HG03571 (cell line): Measurements from ENCODE around the gene HCN3.

Source experiments
- ATAC-seq: cut with Tn5 transposase; IDR thresholded peaks from one replicate; pipeline ENCODE4 v1.9.1; 2021; ENCODE audit not compliant: unreplicated experiment

HCN3 gene

DNA sequence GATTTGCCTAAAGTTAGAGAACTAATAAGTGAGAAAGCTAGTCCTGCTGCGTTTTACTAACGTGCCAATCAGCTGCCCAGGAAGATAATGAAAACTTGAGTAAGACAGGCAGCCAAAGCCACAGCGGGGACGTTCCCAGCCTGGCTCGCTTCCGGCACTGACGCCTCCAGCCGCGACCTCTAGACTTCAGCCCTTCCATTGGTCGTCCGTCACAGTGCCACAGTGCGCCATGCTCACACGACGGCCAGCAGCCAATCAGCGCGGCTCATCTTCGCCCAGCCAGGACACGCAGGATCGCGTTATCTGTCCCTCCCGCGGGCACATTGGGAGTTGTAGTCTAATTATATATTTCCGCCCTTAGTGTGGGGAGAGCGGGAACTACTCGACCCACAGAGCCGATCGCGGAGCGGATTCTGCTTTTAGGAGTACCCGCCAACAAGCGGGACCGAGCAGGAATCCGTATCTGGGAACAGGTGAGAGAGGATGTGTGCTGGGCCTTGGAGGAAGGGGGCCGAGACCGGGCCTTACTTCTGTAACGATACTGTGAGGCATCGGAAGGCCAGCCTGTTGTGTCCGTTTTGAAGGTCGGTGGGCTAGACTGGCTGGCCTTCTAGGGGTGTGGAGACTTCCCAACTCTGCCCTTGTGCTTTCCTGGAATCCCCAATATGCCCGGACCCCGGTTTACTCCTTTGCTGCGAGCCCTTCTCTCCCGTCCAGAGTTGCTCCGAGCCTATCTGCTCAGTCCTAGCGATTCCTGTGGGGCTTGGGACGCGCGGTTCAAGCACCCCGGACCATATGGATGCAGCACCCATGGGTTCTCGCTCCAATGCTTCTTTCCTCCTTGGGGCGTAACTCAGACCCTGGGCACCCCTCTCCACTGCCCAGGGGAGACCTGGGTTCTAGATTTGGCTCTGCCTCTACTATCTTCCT is 31.5 kb downstream of the HCN3 start, which contains the start of gene FDPS:
Gene FDPS (plus strand): TSS at position 374 of the 930 bp plus-strand sequence. CDS start 924 bp downstream, outside the sequence.
- peak; percentile 85 for ATAC-seq

DNA sequence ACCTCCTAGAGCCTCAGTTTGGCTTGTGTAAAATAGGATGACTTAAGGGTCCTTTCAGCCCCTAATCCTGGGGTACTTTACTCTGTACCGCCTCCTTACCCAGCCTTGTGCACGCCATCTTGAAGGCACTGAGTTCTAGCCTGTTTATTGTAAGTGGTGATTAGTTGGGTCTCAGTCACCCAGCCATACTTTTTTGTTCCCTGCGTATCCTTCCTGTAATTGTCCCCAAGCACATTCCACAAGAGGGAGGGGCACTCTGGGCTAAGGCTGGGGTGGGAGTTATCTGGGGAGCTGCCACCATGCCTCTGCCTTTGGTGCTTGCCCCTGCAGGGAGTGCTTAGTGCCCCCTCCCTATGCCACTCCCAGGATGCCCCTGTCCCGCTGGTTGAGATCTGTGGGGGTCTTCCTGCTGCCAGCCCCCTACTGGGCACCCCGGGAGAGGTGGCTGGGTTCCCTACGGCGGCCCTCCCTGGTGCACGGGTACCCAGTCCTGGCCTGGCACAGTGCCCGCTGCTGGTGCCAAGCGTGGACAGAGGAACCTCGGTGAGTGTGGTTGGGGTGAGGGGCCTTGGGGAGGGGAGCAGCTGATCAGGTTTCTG is 32.3 kb downstream of the HCN3 start:
- no peak for ATAC-seq

DNA sequence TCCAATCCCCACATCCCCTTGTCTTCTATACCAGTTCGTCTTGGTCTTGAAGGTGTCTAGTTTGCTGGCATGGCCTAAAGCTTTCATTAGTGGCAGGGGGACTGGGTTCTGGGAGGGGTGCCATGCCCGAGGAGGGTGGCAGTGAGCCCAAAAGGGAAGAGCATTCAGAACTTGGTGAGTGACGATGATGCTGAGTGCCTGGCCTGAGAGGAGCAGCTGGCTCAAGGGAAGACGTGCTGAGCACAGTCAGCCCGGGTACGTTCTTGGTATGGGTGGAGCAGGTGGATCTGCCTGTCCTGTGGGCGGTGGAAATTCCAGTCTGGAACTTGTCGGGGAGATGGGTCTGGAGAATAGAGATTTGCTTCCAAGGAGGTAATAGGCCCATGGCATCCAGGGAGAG is 36.0 kb downstream of the HCN3 start:
- no peak for ATAC-seq

DNA sequence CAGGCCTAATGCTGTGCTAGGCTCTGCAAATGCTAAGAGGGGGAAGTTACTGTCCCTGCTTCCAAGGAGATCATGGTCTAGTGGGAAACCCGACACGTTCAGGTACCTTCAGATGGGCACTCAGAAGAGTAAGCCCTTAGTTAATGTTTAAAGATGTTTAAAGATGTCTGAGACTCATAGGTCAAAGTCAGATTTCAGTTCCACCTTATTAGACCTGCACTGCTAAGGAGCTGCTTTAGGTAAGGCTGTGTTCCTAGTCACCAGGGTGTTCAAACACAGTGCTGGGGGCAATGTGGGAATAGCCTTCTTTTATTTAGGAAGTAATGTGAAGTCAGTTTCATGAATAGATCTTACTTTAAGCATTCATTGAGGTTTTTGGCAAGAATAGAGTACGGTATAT is 39.7 kb downstream of the HCN3 start:
- no peak for ATAC-seq

DNA sequence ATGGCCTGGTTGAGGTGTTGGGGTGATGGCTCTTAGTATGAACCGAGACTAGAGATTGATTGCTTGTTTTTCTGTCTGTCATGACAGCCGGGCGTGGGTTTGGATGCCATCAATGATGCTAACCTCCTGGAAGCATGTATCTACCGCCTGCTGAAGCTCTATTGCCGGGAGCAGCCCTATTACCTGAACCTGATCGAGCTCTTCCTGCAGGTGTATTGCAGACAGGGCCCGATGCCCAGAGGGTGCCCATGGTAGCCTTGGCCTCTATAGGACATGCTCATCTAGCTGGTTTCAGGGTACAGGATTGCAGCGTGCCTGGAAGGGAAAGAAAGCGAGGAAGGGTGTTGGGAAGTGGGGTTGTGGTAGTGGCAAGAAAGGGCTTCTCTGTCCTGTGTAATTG is 40.8 kb downstream of the HCN3 start:
- ATAC-seq = no peak

DNA sequence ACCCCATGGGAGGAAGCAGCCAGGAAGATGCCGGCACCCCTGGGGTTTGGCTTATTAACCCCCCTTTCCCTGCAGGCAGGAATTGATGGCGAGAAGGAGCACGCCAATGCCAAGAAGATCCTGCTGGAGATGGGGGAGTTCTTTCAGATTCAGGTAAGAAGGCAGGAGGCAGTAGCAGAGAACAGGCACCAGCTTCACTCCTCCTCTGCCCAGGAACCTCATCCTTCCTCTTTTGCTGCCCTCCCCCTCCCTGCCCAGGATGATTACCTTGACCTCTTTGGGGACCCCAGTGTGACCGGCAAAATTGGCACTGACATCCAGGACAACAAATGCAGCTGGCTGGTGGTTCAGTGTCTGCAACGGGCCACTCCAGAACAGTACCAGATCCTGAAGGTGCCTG is 42.3 kb downstream of the HCN3 start:
- ATAC-seq = no peak

DNA sequence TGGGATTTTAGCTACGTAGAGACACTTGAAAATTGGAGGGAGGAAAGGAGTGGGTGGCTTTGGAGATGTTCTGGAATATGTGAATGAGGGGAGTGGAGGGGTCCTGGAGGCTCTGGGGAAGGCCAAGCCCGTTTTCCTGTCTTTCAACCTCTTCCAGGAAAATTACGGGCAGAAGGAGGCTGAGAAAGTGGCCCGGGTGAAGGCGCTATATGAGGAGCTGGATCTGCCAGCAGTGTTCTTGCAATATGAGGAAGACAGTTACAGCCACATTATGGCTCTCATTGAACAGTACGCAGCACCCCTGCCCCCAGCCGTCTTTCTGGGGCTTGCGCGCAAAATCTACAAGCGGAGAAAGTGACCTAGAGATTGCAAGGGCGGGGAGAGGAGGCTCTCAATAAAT is 43.0 kb downstream of the HCN3 start:
- no peak for ATAC-seq

DNA sequence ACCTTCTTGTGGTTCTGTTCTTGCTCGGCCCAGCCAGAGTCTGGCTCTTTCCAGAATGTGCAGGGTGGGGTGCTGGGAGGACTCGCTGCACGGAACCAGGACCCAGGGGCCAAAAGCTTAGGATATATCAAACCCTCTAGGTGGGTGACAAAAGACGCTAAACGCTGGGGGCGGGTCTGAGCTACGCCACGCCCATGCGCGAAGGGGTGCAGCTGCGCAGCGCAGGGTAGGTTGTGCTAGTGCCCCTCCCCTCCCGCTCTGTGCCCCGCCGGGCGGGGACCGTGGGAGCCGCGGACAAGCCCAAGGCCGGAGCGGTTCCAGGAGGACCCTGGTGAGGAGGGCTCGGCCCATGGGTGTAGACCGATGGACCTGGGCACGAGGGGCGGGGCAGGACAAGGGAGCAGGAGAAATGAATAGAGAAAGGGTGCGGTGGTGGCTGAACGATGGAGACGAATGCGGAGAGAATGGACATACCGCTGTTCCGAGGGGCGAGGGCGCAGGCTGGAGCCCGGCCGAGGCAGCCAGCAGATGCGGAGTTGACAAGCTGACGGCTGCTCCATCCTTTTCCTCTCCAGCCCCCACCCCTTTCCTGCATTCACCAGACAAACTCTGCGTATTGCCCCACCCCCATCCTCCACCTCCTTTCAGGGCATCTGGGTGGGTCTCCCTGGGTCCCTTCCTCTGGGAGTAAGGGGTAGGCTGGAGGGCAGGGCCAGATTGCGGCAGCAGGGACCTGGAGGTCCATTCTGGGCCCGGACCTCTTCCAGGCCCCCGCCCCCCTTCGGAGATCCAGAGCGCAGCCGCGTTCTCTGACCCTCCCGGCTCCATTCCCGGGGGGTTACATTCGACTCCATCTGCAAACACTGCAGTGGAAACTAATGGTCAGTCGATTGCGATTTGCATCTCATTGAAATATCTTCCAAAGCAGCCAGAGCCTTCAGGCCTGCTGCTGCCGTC is 43.7 kb downstream of the HCN3 start, which contains the start of gene RUSC1:
Gene RUSC1 (plus strand): TSS at position 234 of the 957 bp plus-strand sequence. CDS start 880 bp downstream, outside the sequence.
- ATAC-seq = no peak

DNA sequence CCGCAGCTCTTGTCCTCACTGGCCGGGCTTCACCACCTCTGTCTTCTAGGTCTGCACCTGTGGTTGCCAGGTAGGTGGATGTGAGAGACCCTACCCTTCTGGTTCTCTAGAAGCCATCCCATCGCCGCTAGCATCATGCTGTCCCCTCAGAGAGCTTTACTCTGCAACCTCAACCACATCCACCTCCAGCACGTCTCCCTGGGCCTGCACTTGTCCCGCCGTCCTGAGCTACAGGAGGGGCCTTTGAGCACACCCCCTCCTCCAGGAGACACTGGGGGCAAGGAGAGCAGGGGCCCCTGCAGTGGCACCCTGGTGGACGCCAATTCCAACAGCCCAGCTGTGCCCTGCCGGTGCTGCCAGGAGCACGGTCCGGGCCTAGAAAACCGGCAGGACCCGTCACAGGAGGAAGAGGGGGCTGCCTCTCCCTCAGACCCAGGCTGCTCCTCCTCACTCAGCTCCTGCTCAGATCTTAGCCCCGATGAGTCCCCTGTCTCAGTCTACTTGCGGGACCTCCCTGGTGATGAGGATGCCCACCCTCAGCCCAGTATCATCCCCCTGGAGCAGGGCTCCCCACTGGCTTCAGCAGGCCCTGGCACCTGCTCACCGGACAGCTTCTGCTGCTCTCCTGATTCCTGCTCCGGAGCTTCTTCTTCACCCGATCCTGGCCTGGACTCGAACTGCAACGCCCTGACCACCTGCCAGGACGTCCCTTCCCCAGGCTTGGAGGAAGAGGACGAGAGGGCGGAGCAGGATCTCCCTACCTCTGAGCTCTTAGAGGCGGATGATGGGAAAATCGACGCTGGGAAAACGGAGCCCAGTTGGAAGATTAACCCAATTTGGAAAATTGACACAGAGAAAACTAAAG is 44.6 kb downstream of the HCN3 start:
- no peak for ATAC-seq

DNA sequence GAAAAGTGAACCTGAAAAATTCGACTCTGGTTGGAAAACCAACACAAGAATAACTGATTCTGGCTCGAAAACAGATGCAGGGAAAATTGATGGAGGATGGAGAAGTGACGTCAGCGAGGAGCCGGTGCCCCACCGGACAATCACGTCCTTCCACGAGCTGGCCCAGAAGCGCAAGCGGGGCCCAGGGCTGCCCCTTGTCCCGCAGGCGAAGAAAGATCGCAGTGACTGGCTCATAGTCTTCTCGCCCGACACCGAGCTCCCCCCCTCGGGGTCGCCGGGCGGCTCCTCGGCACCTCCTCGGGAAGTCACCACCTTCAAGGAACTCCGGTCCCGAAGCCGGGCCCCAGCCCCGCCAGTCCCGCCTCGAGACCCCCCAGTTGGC is 45.3 kb downstream of the HCN3 start:
- no peak for ATAC-seq

DNA sequence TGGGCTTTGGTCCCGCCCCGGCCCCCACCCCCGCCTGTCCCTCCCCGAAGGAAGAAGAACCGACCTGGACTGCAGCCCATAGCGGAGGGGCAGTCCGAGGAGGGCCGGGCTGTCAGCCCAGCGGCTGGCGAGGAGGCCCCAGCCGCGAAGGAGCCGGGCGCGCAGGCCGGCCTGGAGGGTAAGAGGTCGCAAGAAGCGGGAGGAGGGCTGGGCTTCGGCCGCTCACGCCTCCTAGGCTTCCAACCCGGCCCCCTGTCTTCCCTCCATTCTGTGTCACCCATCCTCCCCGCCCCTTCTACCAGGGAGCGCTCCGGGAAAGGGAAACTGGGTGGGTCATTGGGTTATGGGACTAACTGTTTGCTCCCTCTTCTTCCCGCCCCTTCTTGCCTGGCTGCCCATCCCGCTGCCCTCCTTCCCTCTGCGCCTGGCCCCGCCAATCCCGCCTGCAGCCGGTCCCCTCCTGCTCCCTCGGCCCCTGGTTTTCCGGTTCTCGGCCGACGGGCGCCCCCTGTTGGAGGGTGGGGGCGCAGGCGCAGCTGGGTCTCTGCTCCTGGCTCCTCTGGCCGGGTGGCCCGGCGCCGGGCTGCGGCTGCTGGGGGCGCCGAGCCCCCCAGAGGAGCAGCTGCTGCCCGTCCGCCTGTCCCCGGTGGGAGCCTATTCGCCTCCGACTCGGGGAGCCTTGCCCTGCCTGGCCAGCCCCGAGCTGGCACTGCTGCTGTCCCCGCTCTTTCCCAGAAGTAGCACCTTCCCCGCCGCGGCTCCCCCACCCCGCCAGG is 45.9 kb downstream of the HCN3 start:
- ATAC-seq = peak; percentile 43

DNA sequence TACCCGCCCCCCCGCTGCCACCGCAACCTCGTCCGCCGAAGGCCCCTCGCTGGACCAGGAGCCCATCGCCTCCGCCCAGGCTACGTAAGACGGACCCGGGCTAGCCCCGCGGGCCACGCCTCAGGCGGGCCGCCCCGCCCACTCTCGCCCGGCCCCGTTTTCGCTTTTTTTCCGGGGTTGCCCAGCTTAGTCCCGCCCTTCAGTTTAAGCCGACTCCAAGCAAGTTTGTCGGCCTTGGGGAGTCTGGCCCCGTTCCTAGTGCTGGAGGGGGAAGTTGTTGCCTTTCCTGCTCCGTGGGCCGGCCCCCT is 46.4 kb downstream of the HCN3 start:
- ATAC-seq = peak; percentile 30

DNA sequence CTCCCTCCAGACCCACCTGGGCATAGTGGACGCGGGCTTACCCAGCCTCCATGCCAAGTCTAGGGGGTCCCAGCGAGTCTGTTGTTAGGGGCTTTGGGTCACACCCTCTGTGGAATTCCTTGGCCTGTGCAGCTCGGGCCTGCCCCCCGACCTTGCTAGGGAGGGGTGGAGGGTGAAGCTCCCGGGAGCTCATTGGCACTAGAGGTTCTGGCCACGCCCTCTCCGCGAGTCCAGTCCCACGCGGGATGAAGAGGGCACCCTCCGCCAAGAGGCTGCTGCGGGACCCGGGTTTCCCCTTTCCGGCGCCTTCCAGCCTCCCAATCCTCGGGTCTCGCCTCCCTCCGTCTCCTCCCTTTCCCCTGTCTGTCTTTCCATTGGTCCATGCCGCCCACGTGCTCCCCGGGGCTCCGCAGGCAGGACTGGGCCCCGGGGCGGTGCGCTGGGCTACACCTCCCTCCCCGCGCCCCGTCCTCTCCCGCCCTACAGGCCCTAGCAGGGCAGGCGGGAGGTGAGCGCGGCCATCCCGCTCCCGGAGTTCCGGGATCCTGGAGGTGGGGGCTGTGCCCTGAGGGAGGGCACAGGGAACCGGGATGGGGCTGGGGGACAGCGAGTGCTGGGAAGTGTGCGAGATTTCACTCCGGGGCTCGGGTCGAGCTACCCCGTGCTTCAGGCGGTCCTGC is 46.9 kb downstream of the HCN3 start:
- ATAC-seq = peak; percentile 45

DNA sequence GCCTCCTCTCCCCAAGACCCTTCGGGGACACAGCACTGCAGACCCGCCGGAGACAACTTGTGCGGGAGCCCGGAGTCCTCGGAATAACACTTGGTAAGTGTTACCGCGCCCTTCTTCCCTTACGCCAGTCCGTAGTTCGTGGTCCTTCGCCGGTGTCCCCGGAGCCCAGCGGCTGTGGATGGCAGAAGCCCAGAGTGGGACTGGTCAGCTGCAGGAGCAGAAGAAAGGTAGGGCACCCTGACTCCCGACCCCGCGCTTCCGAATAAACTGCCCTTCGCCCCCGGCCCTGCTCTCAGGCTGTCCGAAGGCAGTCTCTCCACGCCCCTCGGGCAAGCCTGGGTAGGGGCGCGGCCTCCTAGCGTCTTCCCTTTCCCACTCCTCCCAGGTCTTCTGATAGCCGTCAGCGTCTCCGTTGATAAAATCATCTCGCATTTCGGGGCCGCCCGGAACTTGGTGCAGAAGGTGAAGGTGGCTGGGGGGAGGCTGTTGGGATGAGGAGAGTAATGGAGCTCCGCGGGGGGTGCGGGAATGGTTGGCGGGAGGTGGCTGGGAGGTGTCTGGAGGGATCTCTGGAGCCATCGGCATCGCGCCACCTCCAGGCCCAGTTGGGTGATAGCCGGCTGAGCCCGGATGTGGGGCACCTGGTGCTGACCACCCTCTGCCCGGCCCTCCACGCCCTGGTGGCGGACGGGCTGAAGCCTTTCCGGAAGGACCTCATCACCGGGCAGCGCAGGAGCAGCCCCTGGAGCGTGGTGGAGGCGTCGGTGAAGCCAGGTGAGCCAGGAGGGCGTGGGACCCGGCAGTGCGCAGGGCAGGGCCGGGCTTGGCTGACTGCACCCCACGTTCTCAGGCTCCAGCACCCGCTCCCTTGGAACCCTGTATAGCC is 47.7 kb downstream of the HCN3 start:
- no peak for ATAC-seq

DNA sequence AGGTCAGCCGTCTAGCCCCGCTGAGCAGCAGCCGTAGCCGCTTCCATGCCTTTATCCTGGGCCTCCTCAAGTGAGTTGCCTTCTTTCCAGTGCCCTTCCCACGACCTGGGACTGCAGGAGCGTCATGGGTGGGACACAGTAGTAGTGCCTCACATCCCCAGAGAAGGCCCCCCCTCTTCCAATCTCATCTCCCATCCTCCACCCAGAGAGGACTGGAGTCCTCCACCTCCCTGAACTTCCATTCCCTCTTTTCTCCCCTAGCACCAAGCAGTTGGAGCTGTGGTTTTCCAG is 48.3 kb downstream of the HCN3 start:
- ATAC-seq = no peak

DNA sequence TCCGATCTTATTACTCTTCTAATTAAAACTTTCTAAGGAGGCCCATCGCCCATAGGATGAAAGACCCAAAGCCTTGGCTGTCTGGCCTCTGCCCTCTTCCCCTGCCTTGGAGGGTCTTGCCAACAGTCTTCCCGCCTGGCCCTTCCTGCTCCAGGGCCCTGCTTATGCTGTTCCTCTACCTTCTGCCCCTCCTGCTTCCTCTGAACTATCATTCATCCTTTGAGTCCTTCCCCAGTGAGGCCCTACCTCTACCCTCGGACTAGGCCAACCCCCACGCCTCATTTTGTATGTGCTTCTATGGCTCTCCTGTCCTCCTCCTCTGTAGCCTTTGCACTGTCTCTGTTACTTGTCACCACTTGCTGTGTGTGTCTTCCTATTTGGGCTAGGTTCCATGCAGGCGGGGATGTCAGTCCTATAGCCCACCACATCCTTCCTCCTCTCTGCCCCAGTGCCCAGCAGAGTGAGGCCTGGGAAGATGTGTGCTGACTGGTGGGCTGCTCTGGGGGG is 48.8 kb downstream of the HCN3 start:
- no peak for ATAC-seq

DNA sequence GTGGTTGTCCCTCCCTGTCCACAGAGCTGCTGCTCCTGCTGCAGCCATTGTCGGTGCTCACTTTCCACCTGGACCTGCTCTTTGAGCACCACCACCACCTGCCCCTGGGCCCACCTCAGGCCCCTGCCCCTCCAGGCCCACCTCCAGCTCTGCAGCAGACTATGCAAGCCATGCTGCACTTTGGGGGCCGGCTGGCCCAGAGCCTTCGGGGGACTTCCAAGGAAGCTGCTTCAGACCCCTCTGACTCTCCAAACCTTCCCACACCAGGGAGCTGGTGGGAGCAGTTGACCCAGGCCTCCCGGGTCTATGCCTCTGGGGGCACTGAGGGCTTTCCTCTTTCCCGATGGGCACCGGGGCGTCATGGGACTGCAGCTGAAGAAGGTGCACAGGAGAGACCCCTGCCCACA is 49.4 kb downstream of the HCN3 start:
- ATAC-seq = no peak

DNA sequence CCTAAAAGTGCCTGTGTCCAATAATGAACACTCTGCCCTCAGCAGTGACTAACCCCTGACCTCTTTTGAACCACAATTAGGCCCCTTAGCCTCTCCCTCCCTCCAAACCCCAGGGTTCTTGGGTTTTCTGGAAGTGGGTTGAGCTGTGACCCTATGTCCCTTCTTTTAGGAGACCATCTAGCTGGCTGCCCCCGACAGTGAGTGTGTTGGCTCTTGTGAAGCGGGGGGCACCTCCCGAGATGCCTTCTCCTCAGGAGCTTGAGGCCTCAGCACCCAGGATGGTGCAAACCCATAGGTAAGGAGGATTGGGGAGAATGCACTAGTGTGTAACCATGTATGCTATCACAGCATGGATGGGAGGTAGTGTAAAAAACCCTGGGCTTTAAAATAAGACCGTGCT is 50.7 kb downstream of the HCN3 start:
- ATAC-seq = no peak
